Measurements from ENCODE around the gene WDR49.

DNA sequence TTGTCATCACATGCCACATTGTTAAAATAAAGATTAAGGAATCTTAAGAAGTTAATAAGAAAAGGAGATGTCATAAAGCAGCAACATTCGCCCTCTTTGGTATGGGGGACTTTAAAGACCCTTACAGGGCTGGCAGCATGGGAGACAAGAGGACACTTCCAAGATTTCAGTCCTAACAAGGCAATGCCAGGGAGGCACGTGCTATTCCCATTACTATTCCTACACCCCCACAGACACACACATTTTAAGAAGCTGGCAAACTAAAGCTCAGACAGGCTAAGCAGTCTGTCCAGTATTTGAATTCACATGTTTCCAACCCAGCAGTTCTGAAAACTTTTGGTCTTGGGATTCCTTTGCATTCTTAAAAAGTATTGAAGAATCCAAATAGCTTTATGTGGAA, 80.8 kb downstream of the WDR49 start:
- TF ChIP-seq, protein P1, sequence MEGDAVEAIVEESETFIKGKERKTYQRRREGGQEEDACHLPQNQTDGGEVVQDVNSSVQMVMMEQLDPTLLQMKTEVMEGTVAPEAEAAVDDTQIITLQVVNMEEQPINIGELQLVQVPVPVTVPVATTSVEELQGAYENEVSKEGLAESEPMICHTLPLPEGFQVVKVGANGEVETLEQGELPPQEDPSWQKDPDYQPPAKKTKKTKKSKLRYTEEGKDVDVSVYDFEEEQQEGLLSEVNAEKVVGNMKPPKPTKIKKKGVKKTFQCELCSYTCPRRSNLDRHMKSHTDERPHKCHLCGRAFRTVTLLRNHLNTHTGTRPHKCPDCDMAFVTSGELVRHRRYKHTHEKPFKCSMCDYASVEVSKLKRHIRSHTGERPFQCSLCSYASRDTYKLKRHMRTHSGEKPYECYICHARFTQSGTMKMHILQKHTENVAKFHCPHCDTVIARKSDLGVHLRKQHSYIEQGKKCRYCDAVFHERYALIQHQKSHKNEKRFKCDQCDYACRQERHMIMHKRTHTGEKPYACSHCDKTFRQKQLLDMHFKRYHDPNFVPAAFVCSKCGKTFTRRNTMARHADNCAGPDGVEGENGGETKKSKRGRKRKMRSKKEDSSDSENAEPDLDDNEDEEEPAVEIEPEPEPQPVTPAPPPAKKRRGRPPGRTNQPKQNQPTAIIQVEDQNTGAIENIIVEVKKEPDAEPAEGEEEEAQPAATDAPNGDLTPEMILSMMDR (IDR thresholded peaks at IDR 0.05; ENCODE audit: insufficient read depth, low read length, poor library complexity, severe bottlenecking), result no peak
- TF ChIP-seq EZH2phosphoT487 (conservative IDR thresholded peaks at IDR 0.05; ENCODE audit: low read length), result no peak
